GM19351 (cell line): ENCODE data around the gene FGF12.

ENCODE experiments used
- ATAC-seq: cut with Tn5 transposase; IDR thresholded peaks from one replicate; pipeline ENCODE4 v1.9.1; 2021; ENCODE audit warnings: mild to moderate bottlenecking, moderate library complexity; ENCODE audit not compliant: unreplicated experiment

The FGF12 gene

GRCh38 chr3:192514081-192514753 lies 213.1 kb downstream of the FGF12 start:
- ATAC-seq, result no peak

- no peak for ATAC-seq
Observed at GRCh38 chr3:192505731-192506130, 221.6 kb downstream of the FGF12 start.

GRCh38 chr3:192501401-192501800 lies 225.9 kb downstream of the FGF12 start:
- ATAC-seq, result no peak

- ATAC-seq, result no peak
Observed at GRCh38 chr3:192496905-192497587, 230.3 kb downstream of the FGF12 start.

- ATAC-seq, result peak; percentile 89
Observed at GRCh38 chr3:192494174-192494573, 233.2 kb downstream of the FGF12 start.

GRCh38 chr3:192490720-192491119 lies 236.6 kb downstream of the FGF12 start:
- ATAC-seq, result no peak

GRCh38 chr3:192489579-192489978 lies 237.8 kb downstream of the FGF12 start:
- ATAC-seq, result no peak

- ATAC-seq, result no peak
Observed at GRCh38 chr3:192487033-192487432, 240.3 kb downstream of the FGF12 start.

- no peak for ATAC-seq
Observed at GRCh38 chr3:192482809-192483208, 244.5 kb downstream of the FGF12 start.

- ATAC-seq, result no peak
Observed at GRCh38 chr3:192482391-192482790, 244.9 kb downstream of the FGF12 start.

- no peak for ATAC-seq
Observed at GRCh38 chr3:192481638-192482037, 245.7 kb downstream of the FGF12 start.

- ATAC-seq, result peak; percentile 98
Observed at GRCh38 chr3:192467230-192468140, 259.9 kb downstream of the FGF12 start.

GRCh38 chr3:192449036-192449435 lies 278.3 kb downstream of the FGF12 start:
- ATAC-seq, result peak; percentile 38

GRCh38 chr3:192445770-192446644 lies 281.3 kb downstream of the FGF12 start:
- ATAC-seq, result no peak

- ATAC-seq, result no peak
Observed at GRCh38 chr3:192444791-192445106, 282.6 kb downstream of the FGF12 start.

- ATAC-seq, result peak; percentile 95
Observed at GRCh38 chr3:192444096-192444790, 283.1 kb downstream of the FGF12 start.

GRCh38 chr3:192435241-192435640 lies 292.1 kb downstream of the FGF12 start:
- ATAC-seq, result no peak

- ATAC-seq, result no peak
Observed at GRCh38 chr3:192434186-192434585, 293.2 kb downstream of the FGF12 start.

- ATAC-seq, result no peak
Observed at GRCh38 chr3:192433704-192434103, 293.6 kb downstream of the FGF12 start.

- ATAC-seq, result peak; percentile 53
Observed at GRCh38 chr3:192422997-192423342, 304.4 kb downstream of the FGF12 start.
